SJCRH30 (cell line): ENCODE data around the gene KDM3A. TPM values are rescaled to one million over a fixed set of nuclear protein-coding genes. Genes with fewer than 3 reads are reported as not detected.
A peak's percentile ranks its signal among the peaks of the same experiment; 100 is the strongest.

Source experiments
- DNase-seq, 2 experiments: peaks; one replicate each; pipeline ENCODE4 v3.0.0-alpha.2; 2015 to 2020
- H3K27ac ChIP-seq: fragments of 250-450 bp; sonication (Bioruptor Pico); 2 replicates; pipeline ENCODE4 v1.5.1; 2020; ENCODE audit warnings: mild to moderate bottlenecking, moderate library complexity
- H3K27me3 ChIP-seq: fragments of 250-450 bp; sonication (Bioruptor Pico); 2 replicates; pipeline ENCODE4 v1.5.1; 2020; ENCODE audit warnings: mild to moderate bottlenecking, moderate library complexity
- H3K36me3 ChIP-seq: fragments of 250-450 bp; sonication (Bioruptor Pico); 2 replicates; pipeline ENCODE4 v1.5.1; 2020; ENCODE audit warnings: mild to moderate bottlenecking, moderate library complexity
- H3K4me1 ChIP-seq: fragments of 250-450 bp; sonication (Bioruptor Pico); 2 replicates; pipeline ENCODE4 v1.5.1; 2020; ENCODE audit warnings: mild to moderate bottlenecking, moderate library complexity
- H3K4me3 ChIP-seq: fragments of 250-450 bp; sonication (Bioruptor Pico); 2 replicates; pipeline ENCODE4 v1.5.1; 2020; ENCODE audit warnings: mild to moderate bottlenecking, moderate library complexity
- H3K9me3 ChIP-seq: fragments of 250-450 bp; sonication (Bioruptor Pico); replicated peaks from 2 replicates; pipeline ENCODE4 v1.5.1; 2020; ENCODE audit warnings: mild to moderate bottlenecking, moderate library complexity
- total RNA-seq: library from RNA; depleted of rRNA; stranded (reverse); fragments of >200 nt; shearing (Covaris generic); gene quantifications from 2 replicates; pipeline ENCODE4 v1.2.3, GENCODE V29; 2014

KDM3A gene
- total RNA-seq, 1 experiment from 2014 or later: 38.7 TPM

GRCh38 chr2:86414996-86415395 is 26.2 kb upstream of the KDM3A start:
- Histone ChIP-seq H3K4me1 (peaks cover 14% of the 10 kb centered on the region), H3K4me3 (peak overlapping the region; percentile 48), H3K27ac (peak overlapping the region; percentile 40), H3K9me3 (no peaks in the 10 kb centered on the region; the same call in 1 of the 2 replicates), H3K27me3 (no peaks in the 10 kb centered on the region), H3K36me3 (no peaks in the 10 kb centered on the region)
- DNase-seq: peak; percentile 93 to 94

DNA sequence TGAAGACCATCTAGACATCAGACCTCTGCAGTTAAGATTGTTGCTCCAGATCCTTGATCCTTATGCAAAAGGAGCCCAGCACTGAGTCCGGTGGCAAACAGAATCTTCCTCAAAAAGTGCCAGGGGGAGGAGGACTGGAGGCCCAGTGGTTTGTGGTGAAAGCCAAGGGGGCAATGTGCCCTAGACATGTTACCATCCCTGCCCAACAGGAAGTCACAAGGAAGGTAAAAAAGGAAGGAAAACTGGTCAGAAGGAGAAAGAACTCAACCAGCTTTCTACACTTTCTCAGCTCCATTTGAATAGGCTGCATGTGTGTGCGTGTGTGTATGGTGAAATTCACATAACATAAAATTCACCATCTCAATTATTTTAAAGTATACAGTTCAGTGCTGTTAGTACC is 25.0 kb upstream of the KDM3A start:
- DNase-seq: no peak
- Histone ChIP-seq H3K27ac (no peak overlapping the region), H3K36me3 (no peaks in the 10 kb centered on the region), H3K27me3 (no peaks in the 10 kb centered on the region), H3K9me3 (no peaks in the 10 kb centered on the region; the same call in 1 of the 2 replicates), H3K4me3 (no peak overlapping the region), H3K4me1 (peaks cover 14% of the 10 kb centered on the region)

DNA sequence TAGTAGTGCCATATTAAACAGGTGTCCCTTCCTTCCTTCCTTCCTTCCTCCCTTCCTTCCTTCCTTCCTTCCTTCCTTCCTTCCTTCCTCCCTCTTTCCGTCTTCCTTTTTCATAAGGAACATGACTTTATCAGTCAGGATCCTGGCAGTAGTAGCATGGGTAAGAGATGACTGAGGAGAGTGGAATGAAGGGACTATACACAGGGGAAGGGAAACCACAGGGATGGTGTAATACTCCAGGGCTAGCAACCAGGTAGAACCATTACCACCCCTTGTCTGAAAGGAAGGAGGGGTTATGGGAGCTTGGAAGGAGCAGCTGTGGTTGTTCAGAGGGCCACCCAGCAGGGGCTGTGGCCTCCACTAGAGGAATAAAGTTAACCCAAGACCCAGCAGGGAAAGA is 23.2 kb upstream of the KDM3A start:
- H3K27me3 ChIP-seq: no peaks in the 10 kb centered on the region
- no peak overlapping the region for H3K27ac ChIP-seq
- no peak overlapping the region for H3K4me3 ChIP-seq
- H3K9me3 ChIP-seq: no peaks in the 10 kb centered on the region; the same call in none of the 2 replicates
- DNase-seq: peak in 1 of 2 experiments; percentile 32
- peaks cover 14% of the 10 kb centered on the region for H3K4me1 ChIP-seq
- no peaks in the 10 kb centered on the region for H3K36me3 ChIP-seq

DNA sequence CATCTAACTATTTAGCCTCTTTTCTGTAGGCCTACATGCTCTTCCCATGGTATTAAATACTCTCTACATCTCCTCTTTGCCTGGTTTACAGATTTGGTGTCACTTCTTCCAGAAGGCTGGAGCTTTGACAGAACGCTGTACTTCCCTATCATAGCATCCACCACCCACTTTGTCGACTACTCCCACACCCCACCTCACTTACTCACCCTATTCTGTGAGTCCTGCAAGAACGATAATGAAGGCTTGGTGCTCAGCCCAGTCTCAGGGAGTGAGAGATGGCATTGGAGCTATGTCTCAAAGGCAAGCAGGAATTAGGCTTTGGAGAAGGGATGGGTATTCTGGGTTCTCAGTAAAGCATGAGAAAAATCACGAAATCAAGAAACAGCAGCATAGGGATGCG is 20.3 kb upstream of the KDM3A start:
- no peaks in the 10 kb centered on the region; the same call in 1 of the 2 replicates for H3K9me3 ChIP-seq
- H3K36me3 ChIP-seq: no peaks in the 10 kb centered on the region
- no peak for DNase-seq
- no peaks in the 10 kb centered on the region; the same call in 1 of the 2 replicates for H3K4me1 ChIP-seq
- H3K4me3 ChIP-seq: no peak overlapping the region
- H3K27me3 ChIP-seq: no peaks in the 10 kb centered on the region
- H3K27ac ChIP-seq: no peak overlapping the region

GRCh38 chr2:86426271-86426670 is 14.9 kb upstream of the KDM3A start:
- Histone ChIP-seq H3K27me3 (no peaks in the 10 kb centered on the region), H3K9me3 (no peaks in the 10 kb centered on the region; the same call in 1 of the 2 replicates), H3K4me3 (no peak overlapping the region), H3K27ac (no peak overlapping the region), H3K36me3 (no peaks in the 10 kb centered on the region), H3K4me1 (no peaks in the 10 kb centered on the region)
- no peak for DNase-seq

- Histone ChIP-seq H3K4me1 (no peaks in the 10 kb centered on the region), H3K27ac (no peak overlapping the region), H3K36me3 (no peaks in the 10 kb centered on the region), H3K27me3 (no peaks in the 10 kb centered on the region), H3K9me3 (no peaks in the 10 kb centered on the region; the same call in 1 of the 2 replicates), H3K4me3 (no peak overlapping the region)
- no peak for DNase-seq
These were observed 11.8 kb upstream of the KDM3A start for GRCh38 chr2:86429335-86429734.

- H3K27ac ChIP-seq: no peak overlapping the region
- H3K4me1 ChIP-seq: no peaks in the 10 kb centered on the region
These were observed 10.8 kb upstream of the KDM3A start for GRCh38 chr2:86430368-86430767.

DNA sequence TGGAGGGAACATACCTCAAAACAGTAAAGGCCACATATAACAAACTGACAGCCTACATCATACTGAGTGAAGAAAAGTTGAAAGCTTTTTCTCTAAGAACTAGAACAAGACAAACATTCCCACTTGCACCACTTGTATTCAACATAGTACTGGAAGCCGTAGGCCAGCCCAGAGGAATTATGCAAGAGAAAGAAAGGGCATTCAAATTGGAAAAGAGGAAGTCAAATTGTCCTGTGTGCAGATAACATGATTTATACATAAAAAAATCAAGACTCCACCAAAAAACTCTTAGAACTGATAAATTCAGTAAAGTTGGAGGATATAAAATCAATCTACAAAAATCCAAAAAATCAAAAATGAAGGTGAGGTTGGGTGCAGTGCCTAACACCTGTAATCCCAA is 8.0 kb upstream of the KDM3A start:
- H3K27ac ChIP-seq: no peak overlapping the region
- DNase-seq: no peak
- no peaks in the 10 kb centered on the region; the same call in 1 of the 2 replicates for H3K9me3 ChIP-seq
- no peak overlapping the region for H3K4me3 ChIP-seq
- H3K4me1 ChIP-seq: no peaks in the 10 kb centered on the region
- no peaks in the 10 kb centered on the region for H3K27me3 ChIP-seq
- no peaks in the 10 kb centered on the region for H3K36me3 ChIP-seq

More at GRCh38 chr2:86430368-86430767, 10.8 kb upstream of the KDM3A start:
- no peaks in the 10 kb centered on the region for H3K27me3 ChIP-seq
- no peaks in the 10 kb centered on the region for H3K36me3 ChIP-seq
- H3K9me3 ChIP-seq: no peaks in the 10 kb centered on the region; the same call in 1 of the 2 replicates
- H3K4me3 ChIP-seq: no peak overlapping the region
- DNase-seq: no peak

DNA sequence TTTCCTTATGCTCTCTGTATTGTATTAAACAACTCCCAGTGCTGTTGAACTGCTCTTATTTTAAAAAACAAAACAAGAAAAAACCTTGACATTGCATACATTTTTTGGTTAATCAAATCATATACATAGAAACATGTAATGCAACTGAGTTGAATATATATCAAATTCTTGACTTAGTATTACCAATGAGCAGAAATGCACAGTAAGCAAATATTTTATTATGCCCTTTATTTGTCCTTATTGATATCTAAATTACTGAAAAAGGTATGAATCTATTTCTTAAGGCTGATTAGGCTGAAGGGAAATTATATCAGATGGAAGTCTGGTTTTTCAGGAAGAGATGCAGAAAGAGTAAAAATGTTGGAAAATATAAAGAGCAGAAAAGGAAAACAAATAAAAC is 6.9 kb upstream of the KDM3A start:
- no peaks in the 10 kb centered on the region for H3K27me3 ChIP-seq
- H3K36me3 ChIP-seq: no peaks in the 10 kb centered on the region
- no peak overlapping the region for H3K4me3 ChIP-seq
- no peaks in the 10 kb centered on the region for H3K4me1 ChIP-seq
- peaks cover 6% of the 10 kb centered on the region for H3K9me3 ChIP-seq
- no peak for DNase-seq
- no peak overlapping the region for H3K27ac ChIP-seq

- Histone ChIP-seq H3K27ac (no peak overlapping the region), H3K4me3 (no peak overlapping the region), H3K36me3 (no peaks in the 10 kb centered on the region), H3K9me3 (peaks cover 14% of the 10 kb centered on the region), H3K4me1 (no peaks in the 10 kb centered on the region), H3K27me3 (no peaks in the 10 kb centered on the region)
- DNase-seq: no peak
These were observed 5.6 kb upstream of the KDM3A start for GRCh38 chr2:86435531-86435930.

- Histone ChIP-seq H3K27ac (no peak overlapping the region), H3K4me1 (no peaks in the 10 kb centered on the region), H3K27me3 (no peaks in the 10 kb centered on the region), H3K4me3 (no peak overlapping the region), H3K9me3 (peaks cover 14% of the 10 kb centered on the region), H3K36me3 (no peaks in the 10 kb centered on the region)
- no peak for DNase-seq
These were observed 4.8 kb upstream of the KDM3A start for GRCh38 chr2:86436328-86436727.

DNA sequence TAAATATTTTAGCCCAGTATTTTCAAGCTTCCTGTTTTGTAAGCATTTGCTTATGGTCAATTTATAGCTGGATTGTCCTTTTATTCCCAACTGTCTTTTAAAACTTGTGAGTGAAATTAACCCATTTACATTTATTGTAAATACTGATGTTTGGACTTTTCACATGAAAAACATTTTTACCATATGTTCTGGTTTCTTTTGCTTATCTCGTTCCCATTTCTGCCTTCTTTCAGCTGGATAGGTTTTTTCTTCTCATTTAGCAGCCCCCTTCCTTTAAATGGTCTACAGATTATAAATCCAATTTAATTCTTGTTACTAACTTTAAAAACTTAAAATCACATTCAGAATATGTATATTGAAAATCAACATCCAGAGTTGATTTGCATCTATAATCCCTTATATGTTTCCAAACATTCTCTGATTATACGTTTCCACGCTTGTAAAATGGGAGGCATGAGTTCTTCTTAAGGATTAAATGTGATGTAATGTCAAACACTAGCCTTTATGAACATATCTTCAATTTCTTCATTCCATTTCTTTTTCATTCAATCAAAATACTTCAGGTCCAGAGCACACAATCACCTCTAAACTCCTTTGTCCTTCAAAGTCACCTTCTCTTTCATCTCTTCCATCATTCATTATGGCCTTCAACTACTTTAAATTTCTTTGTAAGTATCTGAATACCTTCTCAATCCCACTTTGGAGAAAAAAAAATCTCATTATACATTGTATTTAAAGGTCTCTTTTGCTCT is 1.1 kb upstream of the KDM3A start:
- Histone ChIP-seq H3K27me3 (no peaks in the 10 kb centered on the region), H3K9me3 (peaks cover 14% of the 10 kb centered on the region), H3K36me3 (no peaks in the 10 kb centered on the region), H3K4me1 (peaks cover 4% of the 10 kb centered on the region; the same call in 1 of the 2 replicates), H3K27ac (peak overlapping the region; percentile 96), H3K4me3 (peak overlapping the region; percentile 72)
- peak in 1 of 2 experiments; percentile 7 for DNase-seq

GRCh38 chr2:86441392-86441881 is 266 bp downstream of the KDM3A start:
- Histone ChIP-seq H3K4me1 (peaks cover 4% of the 10 kb centered on the region; the same call in 1 of the 2 replicates), H3K27ac (peak overlapping the region; percentile 96; the same call in 1 of the 2 replicates), H3K4me3 (peak overlapping the region; percentile 72), H3K9me3 (peaks cover 14% of the 10 kb centered on the region), H3K27me3 (no peaks in the 10 kb centered on the region), H3K36me3 (no peaks in the 10 kb centered on the region; the same call in 1 of the 2 replicates)
- DNase-seq: no peak

DNA sequence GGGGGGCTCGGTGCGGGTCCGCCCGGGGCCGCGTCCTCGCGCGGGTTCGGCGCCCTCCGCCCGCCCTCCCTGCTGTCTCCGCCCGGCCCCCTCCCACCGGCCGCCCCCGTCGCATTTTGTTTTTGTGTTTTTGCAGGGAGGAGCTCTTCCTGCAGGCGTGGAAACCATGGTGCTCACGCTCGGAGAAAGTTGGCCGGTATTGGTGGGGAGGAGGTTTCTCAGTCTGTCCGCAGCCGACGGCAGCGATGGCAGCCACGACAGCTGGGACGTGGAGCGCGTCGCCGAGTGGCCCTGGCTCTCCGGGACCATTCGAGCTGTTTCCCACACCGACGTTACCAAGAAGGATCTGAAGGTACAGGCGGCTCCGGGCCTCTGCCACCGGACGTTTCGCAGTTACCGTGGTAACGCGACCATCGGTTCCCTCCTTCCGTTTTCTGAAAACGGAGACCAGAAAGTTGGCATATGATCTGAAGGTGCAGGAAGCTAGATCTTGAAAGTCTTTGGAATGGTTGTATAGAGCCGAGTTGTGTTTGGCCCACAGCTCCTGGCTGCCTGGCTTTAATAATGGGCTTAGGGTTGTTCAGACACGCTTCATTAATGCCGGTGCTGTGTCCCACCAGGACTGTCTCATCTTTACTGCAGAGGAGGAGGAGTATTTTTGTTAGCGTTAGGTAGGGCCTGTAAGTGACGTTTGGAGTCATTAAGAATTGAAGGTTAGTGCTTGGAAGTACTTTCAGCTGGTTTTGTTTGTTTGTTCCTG is 891 bp downstream of the KDM3A start:
- Histone ChIP-seq H3K36me3 (no peaks in the 10 kb centered on the region; the same call in 1 of the 2 replicates), H3K4me3 (peak overlapping the region; percentile 72), H3K27ac (peak overlapping the region; percentile 51), H3K9me3 (peaks cover 14% of the 10 kb centered on the region), H3K27me3 (no peaks in the 10 kb centered on the region), H3K4me1 (peaks cover 4% of the 10 kb centered on the region; the same call in 1 of the 2 replicates)
- peak; percentile 52 to 63 for DNase-seq

DNA sequence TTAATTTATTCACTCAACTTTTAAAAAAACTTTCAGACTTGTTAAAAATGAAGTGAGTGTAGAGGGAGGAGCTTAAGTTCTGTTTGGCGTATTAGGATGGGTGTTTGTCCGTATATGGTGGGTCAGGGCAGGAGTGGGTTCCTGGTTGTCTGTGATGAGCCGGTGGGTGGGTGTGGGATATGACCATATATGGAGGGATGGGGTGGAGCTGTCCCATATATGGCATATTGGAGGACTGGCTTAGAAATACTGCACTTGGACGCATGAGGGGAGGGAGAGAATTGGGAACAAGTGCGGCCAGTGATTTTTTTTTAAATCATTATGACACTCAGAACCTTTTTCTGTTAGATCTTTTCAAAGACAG is 1.5 kb downstream of the KDM3A start:
- H3K36me3 ChIP-seq: no peaks in the 10 kb centered on the region; the same call in 1 of the 2 replicates
- peak overlapping the region; percentile 51 for H3K27ac ChIP-seq
- DNase-seq: peak; percentile 93 to 94
- no peaks in the 10 kb centered on the region for H3K27me3 ChIP-seq
- peaks cover 4% of the 10 kb centered on the region; the same call in 1 of the 2 replicates for H3K4me1 ChIP-seq
- peaks cover 14% of the 10 kb centered on the region for H3K9me3 ChIP-seq
- H3K4me3 ChIP-seq: peak overlapping the region; percentile 72
